Coronary artery (tissue), 2 donors: ENCODE data around the gene FASN.

ENCODE experiments used
- DNase-seq: peaks from one replicate; pipeline ENCODE4 v3.0.0-alpha.2; 2017; ENCODE audit warnings: low spot score
- H3K27ac ChIP-seq, 2 donors: fragments of 200-600 bp; sonication (generic); one replicate each; pipeline ENCODE4 v1.5.1; 2016 to 2019
- H3K4me3 ChIP-seq: fragments of 200-600 bp; sonication (generic); 2 replicates; pipeline ENCODE4 v1.5.1; 2016; ENCODE audit warnings: mild to moderate bottlenecking, moderate library complexity
- CTCF ChIP-seq: fragments of 200-600 bp; sonication (generic); IDR thresholded peaks from one replicate; pipeline ENCODE4 v1.5.1; 2019; ENCODE audit warnings: antibody characterized with exemption

Gene FASN

GRCh38 chr17:82085031-82085861 is 12.8 kb downstream of the FASN start:
- no peak for TF ChIP-seq CTCF
- Histone ChIP-seq H3K27ac (no peak overlapping the region), H3K4me3 (no peak overlapping the region)
- DNase-seq = no peak

- no peak for DNase-seq
- TF ChIP-seq CTCF = no peak
- Histone ChIP-seq H3K27ac (no peak overlapping the region), H3K4me3 (no peak overlapping the region)
Measured at GRCh38 chr17:82084373-82085030, 13.5 kb downstream of the FASN start.

GRCh38 chr17:82083533-82084359 is 14.3 kb downstream of the FASN start:
- no peak overlapping the region for H3K4me3 ChIP-seq
- H3K27ac ChIP-seq = no peak overlapping the region
- no peak for DNase-seq
- no peak for TF ChIP-seq CTCF

- no peak for TF ChIP-seq CTCF
- Histone ChIP-seq H3K27ac (no peak overlapping the region), H3K4me3 (no peak overlapping the region)
- no peak for DNase-seq
Measured at GRCh38 chr17:82083009-82083408, 15.0 kb downstream of the FASN start.

- no peak for DNase-seq
- Histone ChIP-seq H3K27ac (no peak overlapping the region), H3K4me3 (no peak overlapping the region)
- TF ChIP-seq CTCF = no peak
Measured at GRCh38 chr17:82082456-82082855, 15.6 kb downstream of the FASN start.

GRCh38 chr17:82081966-82082365 is 16.1 kb downstream of the FASN start:
- no peak overlapping the region for H3K27ac ChIP-seq
- no peak for TF ChIP-seq CTCF
- H3K4me3 ChIP-seq = no peak overlapping the region
- DNase-seq = no peak
